ENCODE results near the gene RRM2. TPM values are rescaled to one million over a fixed set of nuclear protein-coding genes. Genes with fewer than 3 reads are reported as not detected.

RRM2 gene
- total RNA-seq, 1 donor from 2014 or later, result 7.8 TPM

DNA sequence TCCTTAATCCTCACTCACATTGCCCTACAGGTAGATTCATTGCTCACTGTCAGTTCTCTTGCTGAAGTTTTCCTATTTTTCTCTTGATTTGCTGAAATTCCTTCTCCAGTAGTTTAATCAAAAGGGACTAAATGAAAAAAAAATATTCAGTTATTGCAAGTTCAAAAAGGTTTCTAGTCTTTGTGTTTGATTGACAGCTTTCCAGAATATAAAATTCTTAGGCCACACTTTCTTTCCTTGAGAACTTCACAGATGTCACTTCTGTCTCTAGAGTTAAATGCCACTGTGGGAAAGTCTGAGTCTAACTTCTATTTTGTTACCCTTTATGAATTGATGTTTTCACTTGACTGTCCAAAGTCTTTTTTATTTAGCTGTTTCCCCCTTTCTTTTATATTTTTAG lies 25.7 kb downstream of the RRM2 start:
- H3K27me3 ChIP-seq (ENCODE audit: control insufficient read depth in 3 of 3, insufficient read depth in 3 of 3, low read length in 3 of 3), result no peaks in the 10 kb centered on the region
- no peak overlapping the region for H3K4me3 ChIP-seq (ENCODE audit: low read length in 3 of 3)
- H3K27ac ChIP-seq (ENCODE audit: low read depth, low read length), result no peak overlapping the region
- H3K36me3 ChIP-seq (ENCODE audit: control insufficient read depth in 3 of 3, insufficient read depth in 3 of 3, low read length in 3 of 3), result no peaks in the 10 kb centered on the region
- peaks cover 0 to 14% (median 7%) of the 10 kb centered on the region in 3 donors for H3K4me1 ChIP-seq (ENCODE audit: control insufficient read depth in 3 of 3, insufficient read depth in 3 of 3, low read length in 3 of 3)
- no peak overlapping the region for H3K9ac ChIP-seq (ENCODE audit: low read depth in 1 of 3, low read length in 3 of 3)
- no peaks in the 10 kb centered on the region for H3K9me3 ChIP-seq (ENCODE audit: control insufficient read depth in 3 of 3, low read length in 3 of 3)

DNA sequence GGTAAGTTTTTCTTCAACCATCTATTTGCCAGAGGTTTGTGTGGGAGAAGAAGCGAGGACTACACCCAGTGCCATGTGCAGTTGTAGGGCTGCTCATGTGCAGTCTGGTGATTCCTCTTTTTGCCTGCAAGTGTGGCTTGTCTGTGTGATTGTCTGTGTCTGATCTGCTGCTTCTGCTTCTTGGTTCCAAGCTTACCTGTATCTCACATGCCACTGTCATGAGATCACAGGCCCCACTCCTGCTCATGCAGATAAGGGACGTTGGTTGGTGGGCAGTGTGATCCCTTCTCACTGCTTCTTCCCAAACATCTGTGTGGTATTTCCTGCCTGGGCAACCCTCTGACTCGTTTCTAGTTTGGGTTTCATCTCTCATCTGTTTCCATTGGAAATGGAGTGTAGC lies 27.1 kb downstream of the RRM2 start:
- no peak overlapping the region for H3K27ac ChIP-seq (ENCODE audit: low read depth, low read length)
- peaks cover 0 to 13% (median 7%) of the 10 kb centered on the region in 3 donors for H3K4me1 ChIP-seq (ENCODE audit: control insufficient read depth in 3 of 3, insufficient read depth in 3 of 3, low read length in 3 of 3)
- no peaks in the 10 kb centered on the region for H3K36me3 ChIP-seq (ENCODE audit: control insufficient read depth in 3 of 3, insufficient read depth in 3 of 3, low read length in 3 of 3)
- no peaks in the 10 kb centered on the region for H3K9me3 ChIP-seq (ENCODE audit: control insufficient read depth in 3 of 3, low read length in 3 of 3)
- no peaks in the 10 kb centered on the region for H3K27me3 ChIP-seq (ENCODE audit: control insufficient read depth in 3 of 3, insufficient read depth in 3 of 3, low read length in 3 of 3)
- H3K9ac ChIP-seq (ENCODE audit: low read depth in 1 of 3, low read length in 3 of 3), result no peak overlapping the region
- no peak overlapping the region for H3K4me3 ChIP-seq (ENCODE audit: low read length in 3 of 3)

DNA sequence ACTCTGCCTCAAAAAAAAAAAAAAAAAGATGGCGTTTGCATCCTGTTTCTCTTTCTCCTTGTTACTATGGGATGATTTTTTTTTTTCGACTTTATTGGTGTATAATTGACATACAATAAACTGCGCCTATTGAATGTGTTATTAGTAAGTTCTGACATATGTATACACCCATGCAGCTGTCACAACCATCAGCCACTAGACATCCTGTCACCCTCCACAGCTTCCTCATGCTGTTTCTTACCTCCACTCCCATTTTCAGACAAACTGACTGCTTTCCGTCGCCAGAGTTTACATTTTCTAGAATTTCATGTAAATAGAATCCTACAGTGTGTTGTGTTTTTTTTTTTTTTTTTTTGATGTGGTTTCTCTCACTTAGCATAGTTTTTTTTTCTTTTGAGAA lies 27.9 kb downstream of the RRM2 start:
- no peak overlapping the region for H3K9ac ChIP-seq (ENCODE audit: low read depth in 1 of 3, low read length in 3 of 3)
- H3K27me3 ChIP-seq (ENCODE audit: control insufficient read depth in 3 of 3, insufficient read depth in 3 of 3, low read length in 3 of 3), result no peaks in the 10 kb centered on the region
- peaks cover 0 to 5% (median 3%) of the 10 kb centered on the region in 3 donors for H3K4me1 ChIP-seq (ENCODE audit: control insufficient read depth in 3 of 3, insufficient read depth in 3 of 3, low read length in 3 of 3)
- H3K36me3 ChIP-seq (ENCODE audit: control insufficient read depth in 3 of 3, insufficient read depth in 3 of 3, low read length in 3 of 3), result no peaks in the 10 kb centered on the region
- no peaks in the 10 kb centered on the region for H3K9me3 ChIP-seq (ENCODE audit: control insufficient read depth in 3 of 3, low read length in 3 of 3)
- no peak overlapping the region for H3K4me3 ChIP-seq (ENCODE audit: low read length in 3 of 3)
- no peak overlapping the region for H3K27ac ChIP-seq (ENCODE audit: low read depth, low read length)

DNA sequence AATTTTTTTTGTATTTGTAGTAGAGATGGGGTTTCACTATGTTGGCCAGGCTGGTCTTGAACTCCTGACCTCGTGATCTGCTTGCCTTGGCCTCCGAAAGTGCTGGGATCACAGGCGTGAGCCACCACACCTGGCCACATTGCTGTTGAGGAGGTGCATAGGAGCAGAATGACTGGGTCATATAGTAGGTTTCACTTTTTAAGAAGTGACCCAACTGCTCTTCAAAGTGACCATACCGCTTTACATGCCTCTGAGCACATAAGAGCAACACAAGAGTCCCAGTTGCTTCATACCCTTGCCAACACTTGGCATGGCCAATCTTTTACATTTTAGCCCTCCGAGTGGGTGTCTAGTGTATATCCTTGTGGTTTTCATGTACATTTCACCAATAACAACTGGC lies 28.9 kb downstream of the RRM2 start:
- Histone ChIP-seq H3K4me1 (ENCODE audit: control insufficient read depth in 3 of 3, insufficient read depth in 3 of 3, low read length in 3 of 3) (no peaks in the 10 kb centered on the region), H3K4me3 (ENCODE audit: low read length in 3 of 3) (no peak overlapping the region), H3K27ac (ENCODE audit: low read depth, low read length) (no peak overlapping the region), H3K9ac (ENCODE audit: low read depth in 1 of 3, low read length in 3 of 3) (no peak overlapping the region), H3K27me3 (ENCODE audit: control insufficient read depth in 3 of 3, insufficient read depth in 3 of 3, low read length in 3 of 3) (no peaks in the 10 kb centered on the region), H3K9me3 (ENCODE audit: control insufficient read depth in 3 of 3, low read length in 3 of 3) (no peaks in the 10 kb centered on the region), H3K36me3 (ENCODE audit: control insufficient read depth in 3 of 3, insufficient read depth in 3 of 3, low read length in 3 of 3) (no peaks in the 10 kb centered on the region)

DNA sequence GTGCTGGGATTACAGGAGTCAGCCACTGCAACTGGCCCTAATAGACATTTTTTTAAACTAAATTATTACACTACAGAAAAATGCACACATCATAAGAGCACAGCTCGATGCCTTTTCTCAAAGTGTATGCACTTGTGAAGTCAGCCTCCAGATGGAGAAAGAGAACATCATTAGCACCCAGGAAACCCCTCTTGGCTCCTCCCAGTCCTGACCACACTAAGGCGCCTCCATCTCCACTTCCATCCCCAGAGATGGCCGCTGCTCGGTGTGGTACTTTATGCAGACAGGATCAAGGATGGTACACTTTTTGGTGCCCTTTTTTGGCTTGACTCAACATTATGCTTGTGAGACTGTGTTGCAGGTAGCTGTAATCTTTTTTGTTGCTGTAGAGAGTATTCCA lies 34.8 kb downstream of the RRM2 start:
- H3K9ac ChIP-seq (ENCODE audit: low read depth in 1 of 3, low read length in 3 of 3), result no peak overlapping the region
- no peaks in the 10 kb centered on the region for H3K36me3 ChIP-seq (ENCODE audit: control insufficient read depth in 3 of 3, insufficient read depth in 3 of 3, low read length in 3 of 3)
- H3K4me3 ChIP-seq (ENCODE audit: low read length in 3 of 3), result no peak overlapping the region
- H3K9me3 ChIP-seq (ENCODE audit: control insufficient read depth in 3 of 3, low read length in 3 of 3), result no peaks in the 10 kb centered on the region
- no peaks in the 10 kb centered on the region for H3K4me1 ChIP-seq (ENCODE audit: control insufficient read depth in 3 of 3, insufficient read depth in 3 of 3, low read length in 3 of 3)
- H3K27me3 ChIP-seq (ENCODE audit: control insufficient read depth in 3 of 3, insufficient read depth in 3 of 3, low read length in 3 of 3), result peaks cover 0 to 3% (median 0%) of the 10 kb centered on the region in 3 donors
- no peak overlapping the region for H3K27ac ChIP-seq (ENCODE audit: low read depth, low read length)

DNA sequence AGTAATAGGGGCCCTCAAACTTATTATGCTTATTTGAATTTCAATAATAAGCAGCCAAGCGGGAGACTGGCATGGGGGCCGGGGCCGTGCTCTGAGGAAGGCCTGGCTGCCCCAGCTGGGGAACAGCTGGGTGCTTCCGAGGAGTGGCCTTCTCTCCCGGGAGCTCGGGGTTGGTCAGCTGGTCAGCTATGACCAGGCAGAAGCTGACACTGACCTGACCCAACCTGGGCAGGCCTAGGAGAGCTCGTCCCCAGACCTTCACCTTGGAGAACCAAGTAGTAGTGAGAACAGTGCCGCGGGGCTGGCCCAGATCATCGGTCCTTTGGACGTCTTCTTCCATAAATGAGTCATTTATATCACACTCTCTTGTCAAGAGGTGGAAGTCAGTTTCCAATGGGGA lies 36.1 kb downstream of the RRM2 start:
- Histone ChIP-seq H3K4me1 (ENCODE audit: control insufficient read depth in 3 of 3, insufficient read depth in 3 of 3, low read length in 3 of 3) (no peaks in the 10 kb centered on the region), H3K9me3 (ENCODE audit: control insufficient read depth in 3 of 3, low read length in 3 of 3) (no peaks in the 10 kb centered on the region), H3K27me3 (ENCODE audit: control insufficient read depth in 3 of 3, insufficient read depth in 3 of 3, low read length in 3 of 3) (peaks cover 0 to 3% (median 0%) of the 10 kb centered on the region in 3 donors), H3K27ac (ENCODE audit: low read depth, low read length) (no peak overlapping the region), H3K36me3 (ENCODE audit: control insufficient read depth in 3 of 3, insufficient read depth in 3 of 3, low read length in 3 of 3) (no peaks in the 10 kb centered on the region), H3K9ac (ENCODE audit: low read depth in 1 of 3, low read length in 3 of 3) (no peak overlapping the region), H3K4me3 (ENCODE audit: low read length in 3 of 3) (no peak overlapping the region)

DNA sequence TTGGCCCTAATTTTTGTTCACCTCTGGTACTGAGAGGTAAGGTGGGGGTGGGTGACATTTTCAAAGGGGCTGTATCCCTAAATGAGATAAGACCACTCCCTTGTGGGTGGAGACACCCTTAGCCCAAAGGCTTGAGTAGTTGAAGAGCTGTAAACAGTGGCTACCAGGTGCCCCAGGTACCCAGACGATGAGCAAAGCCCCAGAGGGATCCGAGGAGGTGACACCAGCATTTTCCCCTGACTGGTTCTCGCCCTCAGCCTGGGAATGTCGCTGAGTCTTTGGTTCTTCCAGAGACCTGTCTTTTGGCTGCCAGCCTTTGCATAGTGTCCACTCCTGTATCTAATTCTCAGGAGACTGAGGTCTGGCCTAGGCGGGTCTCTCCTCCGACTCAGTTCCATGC lies 36.5 kb downstream of the RRM2 start:
- Histone ChIP-seq H3K27ac (ENCODE audit: low read depth, low read length) (no peak overlapping the region), H3K9ac (ENCODE audit: low read depth in 1 of 3, low read length in 3 of 3) (no peak overlapping the region), H3K27me3 (ENCODE audit: control insufficient read depth in 3 of 3, insufficient read depth in 3 of 3, low read length in 3 of 3) (peaks cover 0 to 3% (median 0%) of the 10 kb centered on the region in 3 donors), H3K36me3 (ENCODE audit: control insufficient read depth in 3 of 3, insufficient read depth in 3 of 3, low read length in 3 of 3) (no peaks in the 10 kb centered on the region), H3K4me3 (ENCODE audit: low read length in 3 of 3) (no peak overlapping the region), H3K9me3 (ENCODE audit: control insufficient read depth in 3 of 3, low read length in 3 of 3) (no peaks in the 10 kb centered on the region), H3K4me1 (ENCODE audit: control insufficient read depth in 3 of 3, insufficient read depth in 3 of 3, low read length in 3 of 3) (no peaks in the 10 kb centered on the region)

DNA sequence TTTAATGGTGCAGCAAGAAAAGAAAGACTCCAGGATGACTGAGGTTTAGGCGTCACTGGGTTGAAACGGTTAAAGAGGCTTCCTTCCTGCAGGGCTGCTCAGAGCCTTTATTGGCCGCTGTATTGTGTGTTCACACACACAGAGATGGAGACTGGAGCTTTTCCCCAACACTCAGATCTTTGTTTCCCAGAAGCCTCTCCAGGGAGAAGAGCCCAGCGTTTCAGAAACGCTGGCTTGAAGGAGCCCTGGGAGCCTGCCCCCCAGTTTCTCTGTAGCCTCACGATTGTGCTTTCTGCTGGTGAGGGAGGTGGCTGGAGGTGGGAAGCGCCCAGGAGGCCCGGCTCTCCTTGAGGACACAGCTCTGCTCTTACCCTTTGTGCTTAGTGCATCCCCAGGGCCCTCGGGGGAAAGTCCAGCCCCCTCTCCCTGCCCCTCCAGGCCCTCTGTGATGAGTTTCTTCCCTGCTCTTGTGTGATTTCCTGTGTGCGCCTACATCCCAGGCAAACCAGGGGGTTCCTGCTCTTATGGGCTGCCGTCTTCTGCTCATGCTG lies 37.1 kb downstream of the RRM2 start:
- Histone ChIP-seq H3K27ac (ENCODE audit: low read depth, low read length) (no peak overlapping the region), H3K27me3 (ENCODE audit: control insufficient read depth in 3 of 3, insufficient read depth in 3 of 3, low read length in 3 of 3) (peaks cover 0 to 3% (median 0%) of the 10 kb centered on the region in 3 donors), H3K9ac (ENCODE audit: low read depth in 1 of 3, low read length in 3 of 3) (no peak overlapping the region), H3K4me1 (ENCODE audit: control insufficient read depth in 3 of 3, insufficient read depth in 3 of 3, low read length in 3 of 3) (no peaks in the 10 kb centered on the region), H3K36me3 (ENCODE audit: control insufficient read depth in 3 of 3, insufficient read depth in 3 of 3, low read length in 3 of 3) (no peaks in the 10 kb centered on the region), H3K4me3 (ENCODE audit: low read length in 3 of 3) (no peak overlapping the region), H3K9me3 (ENCODE audit: control insufficient read depth in 3 of 3, low read length in 3 of 3) (no peaks in the 10 kb centered on the region)

DNA sequence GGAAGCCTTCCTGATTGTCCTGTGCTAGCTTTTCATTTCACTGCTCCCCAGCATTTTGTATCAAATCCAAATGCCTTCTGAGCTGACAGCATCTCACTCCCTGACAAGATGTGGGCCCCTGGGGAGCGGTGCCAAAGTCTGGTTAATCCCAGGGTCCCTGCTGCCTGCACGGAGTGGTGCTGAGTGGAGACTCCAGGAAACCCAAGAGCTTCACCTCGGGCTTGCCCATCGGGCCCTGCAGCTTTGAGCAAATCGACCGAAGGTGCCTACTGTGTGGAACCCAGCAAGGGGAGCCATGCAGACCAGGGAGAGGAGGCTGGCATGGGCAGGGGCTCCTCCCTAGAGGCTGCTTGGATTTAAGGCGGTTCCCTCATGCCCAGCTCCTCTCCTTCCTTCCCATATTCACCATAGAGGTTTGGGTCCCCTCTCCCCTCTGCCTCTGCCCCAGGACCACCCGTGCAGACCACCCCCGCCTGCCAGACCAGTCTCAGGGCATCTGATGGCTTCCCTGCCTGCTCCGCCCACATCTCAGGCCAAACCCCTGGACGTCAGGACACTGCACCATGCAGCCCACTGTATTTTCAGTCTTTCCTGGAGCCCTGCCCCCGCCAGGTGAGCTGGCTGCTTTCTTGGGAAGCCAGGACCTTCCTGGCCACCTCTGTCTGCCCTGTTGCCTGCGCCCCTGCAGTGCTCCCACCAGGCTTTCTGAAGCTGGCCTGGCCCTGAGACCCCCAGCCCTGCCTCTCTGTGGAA lies 37.8 kb downstream of the RRM2 start:
- no peaks in the 10 kb centered on the region for H3K36me3 ChIP-seq (ENCODE audit: control insufficient read depth in 3 of 3, insufficient read depth in 3 of 3, low read length in 3 of 3)
- no peaks in the 10 kb centered on the region for H3K9me3 ChIP-seq (ENCODE audit: control insufficient read depth in 3 of 3, low read length in 3 of 3)
- no peak overlapping the region for H3K9ac ChIP-seq (ENCODE audit: low read depth in 1 of 3, low read length in 3 of 3)
- no peak overlapping the region for H3K27ac ChIP-seq (ENCODE audit: low read depth, low read length)
- no peaks in the 10 kb centered on the region for H3K4me1 ChIP-seq (ENCODE audit: control insufficient read depth in 3 of 3, insufficient read depth in 3 of 3, low read length in 3 of 3)
- no peak overlapping the region for H3K4me3 ChIP-seq (ENCODE audit: low read length in 3 of 3)
- H3K27me3 ChIP-seq (ENCODE audit: control insufficient read depth in 3 of 3, insufficient read depth in 3 of 3, low read length in 3 of 3), result peaks cover 0 to 3% (median under 1%) of the 10 kb centered on the region in 3 donors

DNA sequence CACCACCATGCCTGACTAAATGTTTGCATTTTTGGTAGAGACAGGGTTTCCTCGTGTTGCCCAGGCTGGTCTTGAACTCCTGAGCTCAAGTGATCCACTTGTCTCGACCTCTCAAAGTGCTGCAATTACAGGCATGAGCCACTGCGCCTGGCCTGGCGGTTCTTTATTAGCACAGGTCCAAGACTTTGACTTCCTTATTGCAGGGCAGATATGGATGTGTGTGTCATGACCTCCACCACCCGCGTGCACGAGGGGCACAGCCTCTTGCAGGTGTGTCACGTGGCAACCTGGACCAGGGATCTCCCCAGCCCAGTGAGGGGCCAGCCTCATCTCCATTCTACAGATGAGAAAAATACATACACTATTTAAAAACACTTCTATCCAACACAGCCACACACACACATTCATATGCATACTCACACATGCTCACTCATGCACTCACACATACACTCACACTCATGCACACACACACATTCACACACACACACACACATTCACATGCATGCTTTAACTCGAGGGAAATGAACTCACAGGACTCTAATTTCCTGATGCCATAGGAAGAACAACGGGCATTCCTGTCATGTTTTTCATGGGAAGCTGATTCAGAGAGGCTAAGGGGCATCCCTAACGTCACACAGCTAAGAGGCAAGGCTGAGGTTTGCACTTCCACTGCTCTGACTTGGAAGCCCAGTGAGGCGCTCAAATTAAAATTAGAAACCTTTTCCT lies 38.8 kb downstream of the RRM2 start:
- no peak overlapping the region for H3K9ac ChIP-seq (ENCODE audit: low read depth in 1 of 3, low read length in 3 of 3)

More for the DNA sequence above, 38.8 kb downstream of the RRM2 start:
- H3K36me3 ChIP-seq (ENCODE audit: control insufficient read depth in 3 of 3, insufficient read depth in 3 of 3, low read length in 3 of 3), result no peaks in the 10 kb centered on the region
- no peak overlapping the region for H3K27ac ChIP-seq (ENCODE audit: low read depth, low read length)
- H3K4me1 ChIP-seq (ENCODE audit: control insufficient read depth in 3 of 3, insufficient read depth in 3 of 3, low read length in 3 of 3), result no peaks in the 10 kb centered on the region
- no peak overlapping the region for H3K4me3 ChIP-seq (ENCODE audit: low read length in 3 of 3)
- H3K27me3 ChIP-seq (ENCODE audit: control insufficient read depth in 3 of 3, insufficient read depth in 3 of 3, low read length in 3 of 3), result peaks cover 0 to 3% (median 3%) of the 10 kb centered on the region in 3 donors
- H3K9me3 ChIP-seq (ENCODE audit: control insufficient read depth in 3 of 3, low read length in 3 of 3), result no peaks in the 10 kb centered on the region
